GM18873 (cell line): ENCODE results near the gene ATP5MC2.
"Not testable (repeated sequence)": the region's sequence is repeated elsewhere in the genome, so short reads cannot be mapped to it uniquely, and the experiment has no call there.

Experiments used
- ATAC-seq: cut with Tn5 transposase; IDR thresholded peaks from one replicate; pipeline ENCODE4 v1.9.1; 2021; ENCODE audit warnings: mild to moderate bottlenecking, moderate library complexity, moderate number of reproducible peaks; ENCODE audit not compliant: unreplicated experiment, low FRiP score

The ATP5MC2 gene

GRCh38 chr12:53695152-53696145, 19.6 kb upstream of the ATP5MC2 start:
- no peak for ATAC-seq

GRCh38 chr12:53694756-53695151, 18.9 kb upstream of the ATP5MC2 start:
- ATAC-seq: no peak

GRCh38 chr12:53688134-53688533, 12.3 kb upstream of the ATP5MC2 start:
- no peak for ATAC-seq

DNA sequence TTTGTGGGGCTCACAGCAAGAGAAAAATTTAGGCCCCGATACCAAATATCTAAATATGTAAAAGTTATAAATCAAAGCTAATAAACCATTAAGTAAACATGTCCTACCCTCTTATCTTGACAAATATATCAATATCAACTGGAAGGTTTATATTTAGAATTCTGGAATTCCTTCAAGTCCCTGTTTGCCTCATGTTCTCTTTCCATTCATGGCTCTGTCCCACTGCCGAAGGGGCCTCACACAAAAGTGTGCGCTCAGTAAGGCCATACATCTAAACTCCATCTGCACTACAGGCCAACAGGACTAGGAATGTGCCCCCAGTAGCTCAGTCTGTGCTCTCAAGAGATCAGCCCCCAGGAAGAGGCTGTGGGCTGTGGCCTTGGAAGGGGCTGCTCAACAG, 10.6 kb upstream of the ATP5MC2 start:
- ATAC-seq: no peak

DNA sequence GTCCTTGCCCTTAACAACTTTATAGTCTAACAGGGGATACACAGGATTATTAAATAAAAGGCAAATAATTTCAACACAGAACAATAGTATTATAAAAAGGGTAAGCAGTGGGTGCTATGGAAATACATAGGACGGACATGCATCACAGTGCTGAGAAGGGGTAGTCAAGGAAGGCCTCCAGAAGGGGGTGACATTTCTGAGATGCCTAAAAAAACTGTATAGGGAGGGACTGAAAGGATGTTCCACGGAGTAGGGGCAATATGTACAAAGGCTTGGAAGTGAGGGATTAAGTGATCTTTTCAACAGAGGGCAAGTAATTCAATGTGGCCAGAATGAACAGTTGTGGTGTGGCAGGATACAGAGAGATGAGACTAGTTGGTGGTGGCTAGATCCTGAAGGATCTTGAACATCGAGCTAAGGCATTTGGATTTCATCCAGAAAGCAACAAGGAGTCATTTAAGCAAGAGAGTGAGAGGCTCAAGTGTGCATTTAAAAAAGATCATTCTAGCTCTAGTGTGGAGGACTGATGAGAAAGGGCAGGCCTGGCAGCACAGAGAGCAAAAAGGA, 8.9 kb upstream of the ATP5MC2 start:
- no peak for ATAC-seq

GRCh38 chr12:53683983-53684382, 8.1 kb upstream of the ATP5MC2 start:
- no peak for ATAC-seq

GRCh38 chr12:53683494-53683893, 7.6 kb upstream of the ATP5MC2 start:
- no peak for ATAC-seq

GRCh38 chr12:53680061-53680460, 4.2 kb upstream of the ATP5MC2 start:
- ATAC-seq: not testable (repeated sequence)

- no peak for ATAC-seq
Measured at GRCh38 chr12:53677800-53678148, 1.9 kb upstream of the ATP5MC2 start.

- no peak for ATAC-seq
Measured at GRCh38 chr12:53677016-53677799, 1.3 kb upstream of the ATP5MC2 start.

DNA sequence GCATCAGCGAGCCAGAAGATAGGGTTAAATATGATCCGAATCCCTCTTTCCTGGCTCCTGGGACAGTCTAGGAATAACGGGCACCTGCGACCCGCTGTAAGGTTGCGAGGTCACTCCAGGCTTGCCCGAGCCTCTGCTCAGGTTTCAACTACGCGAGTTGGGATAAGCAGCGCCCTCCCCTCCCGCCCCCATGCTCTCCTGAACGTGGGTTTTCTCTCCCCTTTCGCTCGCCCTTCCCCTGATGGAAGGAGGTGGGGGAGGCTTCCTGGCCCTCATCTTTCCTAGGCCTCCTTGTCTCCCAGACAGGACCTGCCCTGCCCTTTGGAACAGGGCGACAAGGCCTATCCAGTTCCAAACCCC, 753 bp upstream of the ATP5MC2 start:
- ATAC-seq: peak; percentile 4

DNA sequence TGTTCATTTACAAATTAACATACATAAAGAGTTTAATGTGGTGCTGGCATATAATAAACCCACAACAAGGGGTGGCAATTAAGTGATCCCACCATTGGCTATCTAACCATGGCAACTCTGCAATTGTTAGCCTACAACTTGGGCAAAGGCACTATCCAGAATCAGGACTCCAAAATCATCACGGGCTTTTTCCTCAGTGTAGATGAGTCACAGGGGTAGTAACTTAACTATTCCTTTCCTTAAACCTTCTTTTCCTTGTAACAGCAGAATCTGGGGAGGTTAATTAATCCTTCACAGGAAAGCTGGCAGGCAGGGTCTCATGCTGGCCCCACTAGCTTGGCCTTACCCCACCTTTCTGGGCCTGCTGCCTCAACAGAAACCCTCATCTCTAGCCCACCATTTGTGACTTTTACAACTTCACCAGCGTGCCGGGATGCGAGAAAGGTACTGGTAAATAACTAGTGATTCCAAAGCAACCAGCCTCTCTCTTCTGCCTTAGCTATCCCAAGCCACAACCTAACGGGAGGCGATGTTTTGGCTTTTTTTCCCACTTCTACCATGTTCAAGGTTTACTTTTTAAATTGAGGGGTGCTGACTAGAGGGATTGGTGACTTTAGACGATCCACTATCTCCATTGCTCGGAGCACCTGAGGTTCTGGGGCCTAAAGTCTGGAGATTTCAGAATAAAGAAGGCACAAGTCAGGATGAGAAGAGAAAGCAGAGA, 744 bp downstream of the ATP5MC2 start:
- ATAC-seq: no peak

DNA sequence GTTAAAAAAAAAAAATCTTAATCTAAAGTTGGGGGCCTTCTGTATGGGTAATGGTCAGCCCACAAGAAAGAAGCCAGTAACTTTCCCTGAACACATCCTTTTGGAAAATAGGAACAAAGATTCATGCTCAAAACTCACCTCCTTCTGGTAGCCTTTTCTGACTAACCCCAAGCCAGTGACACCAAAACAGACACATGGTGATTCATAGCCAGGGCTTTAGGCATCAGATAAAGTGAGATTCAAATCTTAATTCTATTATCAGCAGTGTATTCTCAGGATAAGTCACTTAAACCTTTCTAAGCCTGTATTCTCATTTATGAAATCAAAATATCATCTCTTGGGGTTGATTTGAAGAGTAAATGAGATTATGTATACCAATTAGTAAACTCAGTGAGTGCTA, 4.9 kb downstream of the ATP5MC2 start:
- ATAC-seq: no peak

DNA sequence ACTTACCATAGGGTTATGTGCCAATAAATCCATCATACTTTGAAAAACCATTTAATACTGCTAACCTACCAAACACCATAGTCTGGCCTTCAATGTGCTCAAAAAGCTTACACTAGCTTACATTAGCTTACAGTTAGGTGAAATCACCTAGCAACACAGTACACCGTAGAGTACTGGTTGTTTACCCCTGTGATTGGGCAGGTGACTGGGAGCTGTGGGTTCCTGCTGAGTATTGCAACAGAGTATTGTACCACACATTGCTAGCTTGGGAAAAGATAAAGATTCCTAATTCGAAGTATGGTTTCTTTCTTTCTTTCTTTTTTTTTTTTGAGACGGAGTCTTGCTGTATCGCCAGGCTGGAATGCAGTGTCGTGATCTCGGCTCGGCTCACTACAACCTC, 5.6 kb downstream of the ATP5MC2 start:
- ATAC-seq: no peak

DNA sequence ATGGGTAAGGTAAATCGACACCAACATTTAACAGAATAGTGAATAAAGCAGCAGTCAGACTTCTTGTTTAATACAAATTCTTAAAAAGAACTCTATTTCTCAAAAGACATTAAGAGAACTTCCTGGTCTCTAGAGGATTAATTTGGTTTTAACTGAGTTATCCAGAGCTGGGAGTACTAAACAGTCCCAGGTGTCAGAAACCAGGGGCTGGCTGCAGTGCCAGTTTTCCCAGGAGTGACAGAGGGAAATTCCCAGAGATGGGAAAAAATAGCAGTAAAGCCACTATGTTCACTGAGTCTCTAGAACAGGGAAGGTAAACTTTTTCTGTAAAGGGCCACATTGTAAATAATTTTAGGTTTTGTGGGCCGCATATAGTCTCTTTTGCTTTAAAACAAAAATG, 8.8 kb downstream of the ATP5MC2 start:
- ATAC-seq: no peak

DNA sequence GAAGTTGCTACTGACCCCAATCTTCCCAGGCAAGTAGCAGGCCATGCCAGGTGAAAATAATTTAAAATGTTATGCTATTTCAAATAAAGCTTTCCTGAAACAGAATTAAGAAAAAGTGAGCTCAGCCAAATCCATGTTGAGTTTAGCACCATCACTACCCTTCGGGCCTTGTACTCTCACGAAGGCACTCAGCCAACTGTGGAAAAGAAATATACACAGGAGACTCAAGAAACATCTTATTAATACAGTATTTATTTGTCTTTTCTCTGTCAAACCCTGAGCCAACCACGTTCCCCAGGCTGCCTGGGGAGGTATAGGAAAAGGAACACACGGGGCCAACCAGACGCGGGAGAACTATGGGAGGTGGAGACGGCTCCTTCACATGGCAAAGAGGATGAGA, 10.9 kb downstream of the ATP5MC2 start:
- ATAC-seq: no peak

DNA sequence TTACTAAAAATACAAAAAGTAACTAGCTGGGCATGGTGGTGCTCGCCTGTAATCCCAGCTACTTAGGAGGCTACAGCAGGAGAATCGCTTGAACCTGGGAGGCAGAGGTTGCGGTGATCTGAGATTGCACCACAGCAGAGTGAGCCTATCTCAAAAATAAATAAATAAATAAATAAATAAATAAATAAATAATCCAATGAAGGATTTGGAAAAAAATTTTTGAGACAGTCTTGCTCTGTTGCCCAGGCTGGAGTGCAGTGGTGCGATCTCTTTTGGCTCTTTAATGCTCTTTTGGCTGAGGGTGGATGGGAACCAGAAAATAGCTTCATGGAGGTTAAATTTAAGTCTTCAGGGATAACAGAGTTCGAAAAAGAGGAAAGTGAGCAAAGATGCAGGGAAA, 11.7 kb downstream of the ATP5MC2 start:
- ATAC-seq: no peak

DNA sequence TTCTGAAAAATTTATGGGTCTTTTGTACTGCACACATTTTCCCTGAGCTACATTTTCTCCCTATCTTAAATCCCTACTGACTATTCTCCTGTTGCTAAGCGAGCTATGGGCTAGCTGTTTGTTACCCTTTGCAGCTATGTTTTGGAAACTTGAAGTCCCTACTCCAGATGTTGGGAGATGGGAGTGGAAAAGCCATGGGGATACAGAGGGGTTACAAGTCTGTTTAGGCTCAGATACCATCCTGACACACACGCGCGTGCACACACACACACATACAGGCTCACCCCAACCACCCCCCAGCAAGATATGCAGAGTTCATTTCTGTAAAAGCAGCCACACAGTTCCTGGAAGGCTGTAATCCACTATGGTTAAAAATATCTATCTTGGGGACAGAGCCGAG, 15.8 kb downstream of the ATP5MC2 start:
- no peak for ATAC-seq

GRCh38 chr12:53659571-53659981, 16.3 kb downstream of the ATP5MC2 start:
- ATAC-seq: no peak

GRCh38 chr12:53659011-53659551, 16.8 kb downstream of the ATP5MC2 start:
- ATAC-seq: no peak
